ENCODE results near the gene SINHCAF. TPM values are rescaled to one million over a fixed set of nuclear protein-coding genes. Genes with fewer than 3 reads are reported as not detected.

Gene SINHCAF
- total RNA-seq, 1 experiment from 2014 or later = 152 TPM

- Histone ChIP-seq H3K27ac (peak overlapping the region; percentile 63), H4K20me1 (ENCODE audit: insufficient read depth) (no peaks in the 10 kb centered on the region), H3K9me2 (ENCODE audit: insufficient read depth) (no peaks in the 10 kb centered on the region), H3K4me1 (replicated peaks; ENCODE audit: insufficient read depth) (peaks cover 24% of the 10 kb centered on the region), H3K4me3 (peak overlapping the region; percentile 47; the same call in 1 of the 2 replicates), H3K4me2 (peak overlapping the region; percentile 85), H3K79me2 (ENCODE audit: low read depth) (no peaks in the 10 kb centered on the region), H3F3A (ENCODE audit: insufficient read depth, low read depth) (peaks cover 26% of the 10 kb centered on the region), H3K9me3 (ENCODE audit: insufficient read depth, low read depth) (no peaks in the 10 kb centered on the region), H2AFZ (peak overlapping the region; percentile 90), H3K27me3 (ENCODE audit: insufficient read depth, low read depth) (no peaks in the 10 kb centered on the region), H3K36me3 (ENCODE audit: low read depth) (no peaks in the 10 kb centered on the region)
- TF ChIP-seq EZH2 (IDR thresholded peaks at IDR 0.05; ENCODE audit: low read depth) (no peak), CTCF (conservative IDR thresholded peaks at IDR 0.05) (peak; percentile 29; the same call in 1 of the 2 replicates)
- POLR2A ChIA-PET (ENCODE audit: unreplicated experiment) = interaction anchor here (0.8 to 1.2 kb wide), 2 partner anchors 8 to 37 kb away, joined by 3 to 46 read pairs; partner anchors contain the start of gene SINHCAF
- intact Hi-C loops (cut with micrococcal nuclease; ENCODE audit: unreplicated experiment) = loop anchor here (1.0 to 5.0 kb wide), 4 partner anchors 36 to 273 kb away; partner anchors contain the start of gene SINHCAF
- BruUV-seq (replicated peaks) = no TSS peak
- CTCF ChIA-PET = interaction anchor here (0.6 to 2.3 kb wide), 8 partner anchors 24 to 91 kb away, joined by 3 to 11 read pairs (median 4); no protein-coding TSS in a partner anchor
- peak; percentile 72 to 77 for DNase-seq
Observed at GRCh38 chr12:31362759-31363415, 36.9 kb upstream of the SINHCAF start.

- H3K9me3 ChIP-seq (ENCODE audit: insufficient read depth, low read depth) = no peaks in the 10 kb centered on the region
- ChIA-PET POLR2A (ENCODE audit: unreplicated experiment) (interaction anchor here (0.8 to 1.2 kb wide), 2 partner anchors 9 to 36 kb away, joined by 3 to 46 read pairs; partner anchors contain the start of gene SINHCAF), CTCF (interaction anchor here (0.6 to 2.3 kb wide), 9 partner anchors 23 to 90 kb away, joined by 3 to 11 read pairs (median 5); no protein-coding TSS in a partner anchor)
- H3K27ac ChIP-seq = peak overlapping the region; percentile 63
- no peaks in the 10 kb centered on the region for H4K20me1 ChIP-seq (ENCODE audit: insufficient read depth)
- no peak for TF ChIP-seq EZH2 (IDR thresholded peaks at IDR 0.05; ENCODE audit: low read depth)
- TF ChIP-seq CTCF (conservative IDR thresholded peaks at IDR 0.05) = no peak
- H3K4me3 ChIP-seq = peak overlapping the region; percentile 47
- no peaks in the 10 kb centered on the region for H3K9me2 ChIP-seq (ENCODE audit: insufficient read depth)
- BruUV-seq (replicated peaks) = no TSS peak
- H3K79me2 ChIP-seq (ENCODE audit: low read depth) = no peaks in the 10 kb centered on the region
- DNase-seq = peak; percentile 19 to 46
- peak overlapping the region; percentile 90 for H2AFZ ChIP-seq
- no peaks in the 10 kb centered on the region for H3K27me3 ChIP-seq (ENCODE audit: insufficient read depth, low read depth)
- intact Hi-C loops (cut with micrococcal nuclease; ENCODE audit: unreplicated experiment) = loop anchor here (2.0 to 5.0 kb wide), 3 partner anchors 35 to 115 kb away; partner anchors contain the start of gene SINHCAF
- H3K4me1 ChIP-seq (replicated peaks; ENCODE audit: insufficient read depth) = peaks cover 24% of the 10 kb centered on the region
- peak overlapping the region; percentile 85 for H3K4me2 ChIP-seq
- H3F3A ChIP-seq (ENCODE audit: insufficient read depth, low read depth) = peaks cover 26% of the 10 kb centered on the region
- no peaks in the 10 kb centered on the region for H3K36me3 ChIP-seq (ENCODE audit: low read depth)
Observed at GRCh38 chr12:31362115-31362758, 36.3 kb upstream of the SINHCAF start.

- Histone ChIP-seq H3K27ac (0 out of 2 replicates have a peak overlapping the region, but pooled peaks have one; percentile 63), H3K4me2 (peak overlapping the region; percentile 85), H3K79me2 (ENCODE audit: low read depth) (no peaks in the 10 kb centered on the region), H3K4me1 (replicated peaks; ENCODE audit: insufficient read depth) (peaks cover 24% of the 10 kb centered on the region), H2AFZ (peak overlapping the region; percentile 90), H3K9me3 (ENCODE audit: insufficient read depth, low read depth) (no peaks in the 10 kb centered on the region), H4K20me1 (ENCODE audit: insufficient read depth) (no peaks in the 10 kb centered on the region), H3K9me2 (ENCODE audit: insufficient read depth) (no peaks in the 10 kb centered on the region), H3K27me3 (ENCODE audit: insufficient read depth, low read depth) (no peaks in the 10 kb centered on the region), H3F3A (ENCODE audit: insufficient read depth, low read depth) (peaks cover 26% of the 10 kb centered on the region), H3K4me3 (peak overlapping the region; percentile 47; the same call in 1 of the 2 replicates), H3K36me3 (ENCODE audit: low read depth) (no peaks in the 10 kb centered on the region)
- intact Hi-C loops (cut with micrococcal nuclease; ENCODE audit: unreplicated experiment) = loop anchor here (2.0 to 5.0 kb wide), 3 partner anchors 35 to 114 kb away; partner anchors contain the start of gene SINHCAF
- ChIA-PET POLR2A (ENCODE audit: unreplicated experiment) (interaction anchor here (1.2 kb wide), 1 partner anchor 36 kb away, joined by 46 read pairs; the partner anchor contains the start of gene SINHCAF), CTCF (interaction anchor here (0.6 to 2.3 kb wide), 4 partner anchors 33 to 90 kb away, joined by 5 to 11 read pairs (median 7); no protein-coding TSS in a partner anchor)
- BruUV-seq (replicated peaks) = no TSS peak
- TF ChIP-seq CTCF (conservative IDR thresholded peaks at IDR 0.05) (no peak), EZH2 (IDR thresholded peaks at IDR 0.05; ENCODE audit: low read depth) (no peak)
- DNase-seq = no peak
Observed at GRCh38 chr12:31361730-31362114, 35.8 kb upstream of the SINHCAF start.

All from PC-9 (cell line).